Neural cell (in vitro differentiated cells): ENCODE measurements around the gene MMP28. TPM values are rescaled to one million over a fixed set of nuclear protein-coding genes. Genes with fewer than 3 reads are reported as not detected.

Experiments
- H2AFZ ChIP-seq: fragments of 200-600, 300-800 bp; sonication (generic), shearing (Covaris generic); 2 replicates; pipeline ENCODE4 v1.6.0; 2014; ENCODE audit warnings: low read depth, mild to moderate bottlenecking, antibody characterized with exemption, low read length, moderate library complexity
- H3F3A ChIP-seq: fragments of 200-600 bp; shearing (Covaris generic); 2 replicates; pipeline ENCODE4 v1.6.1; 2016; ENCODE audit warnings: mild to moderate bottlenecking, moderate library complexity, mixed read lengths, antibody characterized with exemption, low read length; ENCODE audit not compliant: insufficient read depth, poor library complexity, severe bottlenecking
- H3K27ac ChIP-seq: fragments of 200-600, 300-800 bp; sonication (generic), shearing (Covaris generic); 2 replicates; pipeline ENCODE4 v1.5.1; 2014; ENCODE audit warnings: mild to moderate bottlenecking, low read length, moderate library complexity
- H3K27me3 ChIP-seq: fragments of 300-800, 200-600 bp; sonication (generic), shearing (Covaris generic); 2 replicates; pipeline ENCODE4 v1.6.0; 2014; ENCODE audit warnings: mild to moderate bottlenecking, low read depth, low read length, moderate library complexity; ENCODE audit not compliant: insufficient read depth
- H3K36me3 ChIP-seq: fragments of 300-800, 200-600 bp; sonication (generic), shearing (Covaris generic); 2 replicates; pipeline ENCODE4 v1.5.1; 2014; ENCODE audit warnings: mild to moderate bottlenecking, antibody characterized with exemption, low read length, moderate library complexity; ENCODE audit not compliant: insufficient read depth
- H3K4me2 ChIP-seq: fragments of 300-800, 200-600 bp; sonication (generic), shearing (Covaris generic); 2 replicates; pipeline ENCODE4 v1.6.0; 2014; ENCODE audit warnings: mild to moderate bottlenecking, low read length
- H3K4me3 ChIP-seq: fragments of 300-800, 200-600 bp; sonication (generic), shearing (Covaris generic); 2 replicates; pipeline ENCODE4 v1.5.1; 2014; ENCODE audit warnings: mild to moderate bottlenecking, low read length, moderate library complexity
- H3K79me2 ChIP-seq: fragments of 200-600 bp; shearing (Covaris generic); replicated peaks from 2 replicates; pipeline ENCODE4 v1.6.0; 2014; ENCODE audit warnings: mild to moderate bottlenecking, low read length, moderate library complexity; ENCODE audit not compliant: insufficient read depth
- H3K9ac ChIP-seq: fragments of 300-800, 200-600 bp; sonication (generic), shearing (Covaris generic); 2 replicates; pipeline ENCODE4 v1.6.1; 2016; ENCODE audit warnings: mild to moderate bottlenecking, low read length, mixed read lengths
- H3K9me2 ChIP-seq: fragments of 200-600 bp; shearing (Covaris generic); 2 replicates; pipeline ENCODE4 v1.6.1; 2016; ENCODE audit warnings: mild to moderate bottlenecking, low read length, mixed read lengths; ENCODE audit not compliant: insufficient read depth
- H3K9me3 ChIP-seq: fragments of 200-600, 300-800 bp; sonication (generic), shearing (Covaris generic); 2 replicates; pipeline ENCODE4 v1.6.1; 2016; ENCODE audit warnings: mild to moderate bottlenecking, mixed run types, low read length, moderate library complexity, mixed read lengths
- H4K20me1 ChIP-seq: fragments of 200-600 bp; shearing (Covaris generic); 2 replicates; pipeline ENCODE4 v1.6.1; 2016; ENCODE audit warnings: mild to moderate bottlenecking, mixed run types; ENCODE audit not compliant: insufficient read depth
- EP300 ChIP-seq: fragments of 450-650 bp; conservative IDR thresholded peaks from 2 replicates; pipeline ENCODE4 v1.6.1; 2014; ENCODE audit warnings: antibody characterized with exemption, mild to moderate bottlenecking, moderate library complexity; ENCODE audit not compliant: poor library complexity, severe bottlenecking
- EZH2 ChIP-seq: fragments of 200-600, 300-800 bp; shearing (Covaris generic), sonication (generic); IDR thresholded peaks from 2 replicates; pipeline ENCODE4 v1.6.1; 2014; ENCODE audit warnings: antibody characterized with exemption, low read length, borderline replicate concordance, mild to moderate bottlenecking; ENCODE audit not compliant: insufficient read depth, poor library complexity, severe bottlenecking
- MXI1 ChIP-seq: fragments of 450-650 bp; conservative IDR thresholded peaks from 2 replicates; pipeline ENCODE4 v1.6.1; 2014; ENCODE audit warnings: antibody characterized with exemption, mild to moderate bottlenecking; ENCODE audit not compliant: poor library complexity, severe bottlenecking
- POLR2AphosphoS5 ChIP-seq: IDR thresholded peaks from 2 replicates; pipeline ENCODE4 v1.6.1; 2012
- RAD21 ChIP-seq: fragments of 450-650 bp; conservative IDR thresholded peaks from 2 replicates; pipeline ENCODE4 v1.6.1; 2014; ENCODE audit warnings: antibody characterized with exemption, mild to moderate bottlenecking, moderate library complexity
- SMC3 ChIP-seq: fragments of 450-650 bp; conservative IDR thresholded peaks from 2 replicates; pipeline ENCODE4 v1.6.1; 2014; ENCODE audit warnings: antibody characterized with exemption, mild to moderate bottlenecking, moderate library complexity; ENCODE audit not compliant: poor library complexity
- TAF1 ChIP-seq: IDR thresholded peaks from 2 replicates; pipeline ENCODE4 v1.6.1; 2012; ENCODE audit warnings: low read depth
- polyA plus RNA-seq: library from polyadenylated mRNA; depleted of rRNA; stranded (reverse); fragments of >200 nt; gene quantifications from 2 replicates; pipeline ENCODE4 v1.2.3, GENCODE V29; 2014
- TF ChIP-seq, protein P1 (sequence below): IDR thresholded peaks from 2 replicates; pipeline ENCODE4 v1.6.1; 2012; ENCODE audit warnings: borderline replicate concordance
- TF ChIP-seq, protein P2 (sequence below): fragments of 450-650 bp; IDR thresholded peaks from 2 replicates; pipeline ENCODE4 v1.5.1; 2014; ENCODE audit warnings: antibody characterized with exemption, mild to moderate bottlenecking, moderate library complexity; ENCODE audit not compliant: poor library complexity, severe bottlenecking

Gene MMP28
- polyA plus RNA-seq, 1 donor from 2014 or later = 0.31 TPM

DNA sequence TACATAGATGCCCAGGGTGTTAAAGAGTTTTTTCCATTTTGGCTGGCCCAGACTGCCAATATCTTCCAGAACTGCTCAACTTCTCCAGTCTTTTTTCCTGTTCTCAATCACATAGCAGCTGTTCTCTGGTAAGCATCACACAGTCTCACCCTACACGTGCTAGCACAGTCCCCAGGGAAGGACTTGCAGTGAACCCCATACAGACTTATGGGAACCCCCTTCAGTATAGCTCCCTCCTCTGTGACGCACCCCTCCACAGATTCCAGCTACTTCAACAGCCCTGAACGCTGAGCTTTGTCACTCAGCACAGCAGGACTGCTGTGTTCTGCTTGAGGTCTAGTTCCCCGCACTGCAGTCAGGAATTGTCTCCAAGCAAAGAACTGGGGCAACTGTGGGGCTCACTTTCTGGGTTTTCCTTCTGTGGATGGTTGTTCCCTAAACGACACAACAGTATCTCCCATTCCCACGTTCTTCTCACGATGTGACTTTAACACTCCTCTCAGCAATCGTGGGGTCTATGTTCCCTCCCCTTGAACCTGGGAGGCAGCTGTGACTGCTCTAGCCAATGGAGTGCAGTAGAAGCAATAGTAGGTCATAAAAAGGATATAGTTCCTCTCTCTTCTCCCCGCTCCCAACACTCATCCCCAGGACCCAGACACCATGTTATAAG is 3.6 kb downstream of the MMP28 start:
- Histone ChIP-seq H3K36me3 (no peaks in the 10 kb centered on the region), H3K27ac (no peak overlapping the region), H3K9me2 (no peaks in the 10 kb centered on the region), H3K79me2 (no peaks in the 10 kb centered on the region), H3F3A (no peaks in the 10 kb centered on the region), H3K9ac (no peak overlapping the region), H3K27me3 (peaks cover 43% of the 10 kb centered on the region), H4K20me1 (no peaks in the 10 kb centered on the region), H3K4me3 (no peak overlapping the region), H3K4me2 (no peak overlapping the region), H2AFZ (no peak overlapping the region), H3K9me3 (no peaks in the 10 kb centered on the region)
- no peak for TF ChIP-seq EZH2
- TF ChIP-seq, protein P1, sequence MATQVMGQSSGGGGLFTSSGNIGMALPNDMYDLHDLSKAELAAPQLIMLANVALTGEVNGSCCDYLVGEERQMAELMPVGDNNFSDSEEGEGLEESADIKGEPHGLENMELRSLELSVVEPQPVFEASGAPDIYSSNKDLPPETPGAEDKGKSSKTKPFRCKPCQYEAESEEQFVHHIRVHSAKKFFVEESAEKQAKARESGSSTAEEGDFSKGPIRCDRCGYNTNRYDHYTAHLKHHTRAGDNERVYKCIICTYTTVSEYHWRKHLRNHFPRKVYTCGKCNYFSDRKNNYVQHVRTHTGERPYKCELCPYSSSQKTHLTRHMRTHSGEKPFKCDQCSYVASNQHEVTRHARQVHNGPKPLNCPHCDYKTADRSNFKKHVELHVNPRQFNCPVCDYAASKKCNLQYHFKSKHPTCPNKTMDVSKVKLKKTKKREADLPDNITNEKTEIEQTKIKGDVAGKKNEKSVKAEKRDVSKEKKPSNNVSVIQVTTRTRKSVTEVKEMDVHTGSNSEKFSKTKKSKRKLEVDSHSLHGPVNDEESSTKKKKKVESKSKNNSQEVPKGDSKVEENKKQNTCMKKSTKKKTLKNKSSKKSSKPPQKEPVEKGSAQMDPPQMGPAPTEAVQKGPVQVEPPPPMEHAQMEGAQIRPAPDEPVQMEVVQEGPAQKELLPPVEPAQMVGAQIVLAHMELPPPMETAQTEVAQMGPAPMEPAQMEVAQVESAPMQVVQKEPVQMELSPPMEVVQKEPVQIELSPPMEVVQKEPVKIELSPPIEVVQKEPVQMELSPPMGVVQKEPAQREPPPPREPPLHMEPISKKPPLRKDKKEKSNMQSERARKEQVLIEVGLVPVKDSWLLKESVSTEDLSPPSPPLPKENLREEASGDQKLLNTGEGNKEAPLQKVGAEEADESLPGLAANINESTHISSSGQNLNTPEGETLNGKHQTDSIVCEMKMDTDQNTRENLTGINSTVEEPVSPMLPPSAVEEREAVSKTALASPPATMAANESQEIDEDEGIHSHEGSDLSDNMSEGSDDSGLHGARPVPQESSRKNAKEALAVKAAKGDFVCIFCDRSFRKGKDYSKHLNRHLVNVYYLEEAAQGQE = no peak
- no peak for TF ChIP-seq RAD21
- TF ChIP-seq TAF1 = no peak
- no peak for TF ChIP-seq MXI1
- no peak for TF ChIP-seq POLR2AphosphoS5
- TF ChIP-seq, protein P2, sequence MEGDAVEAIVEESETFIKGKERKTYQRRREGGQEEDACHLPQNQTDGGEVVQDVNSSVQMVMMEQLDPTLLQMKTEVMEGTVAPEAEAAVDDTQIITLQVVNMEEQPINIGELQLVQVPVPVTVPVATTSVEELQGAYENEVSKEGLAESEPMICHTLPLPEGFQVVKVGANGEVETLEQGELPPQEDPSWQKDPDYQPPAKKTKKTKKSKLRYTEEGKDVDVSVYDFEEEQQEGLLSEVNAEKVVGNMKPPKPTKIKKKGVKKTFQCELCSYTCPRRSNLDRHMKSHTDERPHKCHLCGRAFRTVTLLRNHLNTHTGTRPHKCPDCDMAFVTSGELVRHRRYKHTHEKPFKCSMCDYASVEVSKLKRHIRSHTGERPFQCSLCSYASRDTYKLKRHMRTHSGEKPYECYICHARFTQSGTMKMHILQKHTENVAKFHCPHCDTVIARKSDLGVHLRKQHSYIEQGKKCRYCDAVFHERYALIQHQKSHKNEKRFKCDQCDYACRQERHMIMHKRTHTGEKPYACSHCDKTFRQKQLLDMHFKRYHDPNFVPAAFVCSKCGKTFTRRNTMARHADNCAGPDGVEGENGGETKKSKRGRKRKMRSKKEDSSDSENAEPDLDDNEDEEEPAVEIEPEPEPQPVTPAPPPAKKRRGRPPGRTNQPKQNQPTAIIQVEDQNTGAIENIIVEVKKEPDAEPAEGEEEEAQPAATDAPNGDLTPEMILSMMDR = no peak
- no peak for TF ChIP-seq SMC3
- no peak for TF ChIP-seq EP300

DNA sequence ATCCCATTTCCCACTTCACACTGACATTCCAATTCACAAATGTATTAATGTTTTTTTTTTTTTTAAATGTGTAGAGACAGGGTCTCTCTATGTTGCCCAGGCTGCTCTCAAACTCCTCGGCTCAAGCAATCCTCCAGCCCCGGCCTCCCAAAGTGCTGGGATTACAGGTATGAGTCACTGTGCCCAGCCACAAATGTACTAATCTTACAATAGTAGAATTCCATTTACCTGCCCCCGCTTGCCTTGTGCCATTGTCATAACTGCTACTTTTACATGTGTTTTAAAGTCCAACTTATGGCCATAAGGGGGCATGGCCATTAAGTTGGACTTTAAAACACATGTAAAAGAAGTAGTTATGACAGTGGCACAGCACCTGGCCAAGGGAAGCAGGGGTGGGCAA is 4.6 kb downstream of the MMP28 start:
- Histone ChIP-seq H3K36me3 (no peaks in the 10 kb centered on the region), H3K79me2 (no peaks in the 10 kb centered on the region), H3F3A (no peaks in the 10 kb centered on the region), H3K4me2 (no peak overlapping the region), H3K9me3 (no peaks in the 10 kb centered on the region), H3K9ac (no peak overlapping the region), H2AFZ (no peak overlapping the region), H4K20me1 (no peaks in the 10 kb centered on the region), H3K27ac (no peak overlapping the region), H3K27me3 (peaks cover 34% of the 10 kb centered on the region), H3K4me3 (no peak overlapping the region), H3K9me2 (no peaks in the 10 kb centered on the region)
- TF ChIP-seq TAF1 (no peak), RAD21 (no peak), POLR2AphosphoS5 (no peak), MXI1 (no peak), SMC3 (no peak), EP300 (no peak), EZH2 (no peak)
- TF ChIP-seq, protein P2 = no peak
- TF ChIP-seq, protein P1 = no peak
